Suprapubic skin (tissue), 3 donors: Measurements from ENCODE around the gene VTI1A.

ENCODE experiments used
- EP300 ChIP-seq: sonication (generic); formaldehyde crosslinking; IDR thresholded peaks from one replicate; pipeline ENCODE4 v1.6.1; 2017; ENCODE audit warnings: antibody characterized with exemption
- POLR2A ChIP-seq, 2 donors: fragments of 450-650 bp; IDR thresholded peaks; one replicate each; pipeline ENCODE4 v1.6.1; 2017; ENCODE audit warnings: antibody characterized with exemption in 2 of 2, mild to moderate bottlenecking in 2 of 2, moderate library complexity in 2 of 2
- TF ChIP-seq, protein P1 (sequence below), 2 donors: fragments of 200-600 bp in 1 of 2; fragments of 450-650 bp in 1 of 2; sonication (generic) in 1 of 2; IDR thresholded peaks; one replicate each; pipeline ENCODE4 v1.5.1; 2016 to 2019; ENCODE audit warnings: antibody characterized with exemption in 2 of 2, mild to moderate bottlenecking in 1 of 2, moderate library complexity in 1 of 2

DNA sequence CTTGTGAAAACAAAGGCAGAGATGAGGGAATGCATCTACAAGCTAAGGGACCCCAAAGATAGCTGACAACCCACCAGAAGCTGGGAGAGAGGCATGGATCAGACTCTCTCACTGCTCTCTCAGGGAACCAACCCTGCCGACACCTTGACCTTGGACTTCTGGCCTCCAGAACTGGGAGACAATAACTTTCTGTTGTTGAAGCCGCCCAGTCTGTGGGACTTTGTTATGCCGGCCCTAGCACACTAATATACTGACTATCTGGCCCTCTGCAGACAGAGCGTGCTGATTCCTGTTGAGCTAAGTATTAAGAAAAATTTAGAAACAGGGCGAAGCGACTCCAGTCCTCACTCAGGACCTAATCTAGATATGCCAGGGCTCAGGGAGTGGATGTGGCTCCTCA lies 358.7 kb downstream of the VTI1A start:
- TF ChIP-seq POLR2A (IDR thresholded peaks at IDR 0.05) (no peak), EP300 (no peak)
- TF ChIP-seq, protein P1, sequence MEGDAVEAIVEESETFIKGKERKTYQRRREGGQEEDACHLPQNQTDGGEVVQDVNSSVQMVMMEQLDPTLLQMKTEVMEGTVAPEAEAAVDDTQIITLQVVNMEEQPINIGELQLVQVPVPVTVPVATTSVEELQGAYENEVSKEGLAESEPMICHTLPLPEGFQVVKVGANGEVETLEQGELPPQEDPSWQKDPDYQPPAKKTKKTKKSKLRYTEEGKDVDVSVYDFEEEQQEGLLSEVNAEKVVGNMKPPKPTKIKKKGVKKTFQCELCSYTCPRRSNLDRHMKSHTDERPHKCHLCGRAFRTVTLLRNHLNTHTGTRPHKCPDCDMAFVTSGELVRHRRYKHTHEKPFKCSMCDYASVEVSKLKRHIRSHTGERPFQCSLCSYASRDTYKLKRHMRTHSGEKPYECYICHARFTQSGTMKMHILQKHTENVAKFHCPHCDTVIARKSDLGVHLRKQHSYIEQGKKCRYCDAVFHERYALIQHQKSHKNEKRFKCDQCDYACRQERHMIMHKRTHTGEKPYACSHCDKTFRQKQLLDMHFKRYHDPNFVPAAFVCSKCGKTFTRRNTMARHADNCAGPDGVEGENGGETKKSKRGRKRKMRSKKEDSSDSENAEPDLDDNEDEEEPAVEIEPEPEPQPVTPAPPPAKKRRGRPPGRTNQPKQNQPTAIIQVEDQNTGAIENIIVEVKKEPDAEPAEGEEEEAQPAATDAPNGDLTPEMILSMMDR (IDR thresholded peaks at IDR 0.05), result no peak
